NCI-H2196 (cell line): ENCODE results near the gene GAPDHS.

Source experiments
- DNase-seq: peaks from one replicate; lab custom pipeline; 2025; ENCODE audit not compliant: unreplicated experiment; lab: John Stamatoyannopoulos, UW

Gene GAPDHS

GRCh38 chr19:35556025-35556590 is 22.9 kb downstream of the GAPDHS start:
- no peak for DNase-seq

- DNase-seq = no peak
Measured at GRCh38 chr19:35556846-35557538, 23.7 kb downstream of the GAPDHS start.

GRCh38 chr19:35557539-35558399 is 24.5 kb downstream of the GAPDHS start:
- DNase-seq = no peak

- no peak for DNase-seq
Measured at GRCh38 chr19:35558400-35559280, 25.4 kb downstream of the GAPDHS start.

GRCh38 chr19:35559281-35559659 is 26.0 kb downstream of the GAPDHS start:
- DNase-seq = no peak

GRCh38 chr19:35559781-35560180 is 26.5 kb downstream of the GAPDHS start:
- DNase-seq = no peak

- DNase-seq = no peak
Measured at GRCh38 chr19:35560271-35560670, 27.0 kb downstream of the GAPDHS start.

- DNase-seq = no peak
Measured at GRCh38 chr19:35560677-35561076, 27.4 kb downstream of the GAPDHS start.

- DNase-seq = no peak
Measured at GRCh38 chr19:35561436-35561835, 28.2 kb downstream of the GAPDHS start.

- no peak for DNase-seq
Measured at GRCh38 chr19:35562336-35562735, 29.1 kb downstream of the GAPDHS start.

- no peak for DNase-seq
Measured at GRCh38 chr19:35562776-35563175, 29.5 kb downstream of the GAPDHS start.

- DNase-seq = no peak
Measured at GRCh38 chr19:35563207-35563829, 30.1 kb downstream of the GAPDHS start, which contains the start of gene ATP4A. TSS of gene ATP4A (minus strand) at chr19:35563658. CDS start at chr19:35563629, 29 bp downstream.

- no peak for DNase-seq
Measured at GRCh38 chr19:35565016-35565856, 32.0 kb downstream of the GAPDHS start.

- DNase-seq = no peak
Measured at GRCh38 chr19:35566738-35567137, 33.5 kb downstream of the GAPDHS start.

- peak; percentile 9 for DNase-seq
Measured at GRCh38 chr19:35569281-35569781, 36.1 kb downstream of the GAPDHS start.

- no peak for DNase-seq
Measured at GRCh38 chr19:35571406-35571965, 38.2 kb downstream of the GAPDHS start.

GRCh38 chr19:35577918-35578317 is 44.7 kb downstream of the GAPDHS start:
- no peak for DNase-seq

GRCh38 chr19:35578707-35579106 is 45.5 kb downstream of the GAPDHS start:
- DNase-seq = no peak

GRCh38 chr19:35582760-35583159 is 49.5 kb downstream of the GAPDHS start:
- no peak for DNase-seq
